Calu3 (cell line): ENCODE results near the gene SMIM8. TPM values are rescaled to one million over a fixed set of nuclear protein-coding genes. Genes with fewer than 3 reads are reported as not detected.

Source experiments
- BruUV-seq: library from RNA; stranded (reverse); fragments of 400-500 nt; replicated peaks from 2 replicates; lab custom pipeline; 2021; lab: Mats Ljungman, UMichigan
- CTCF ChIA-PET: fragments of 300-600 bp; sonication (Branson Sonifier 250); formaldehyde crosslinking; loops from one replicate; lab custom pipeline; 2022; ENCODE audit warnings: antibody characterized with exemption; lab: Charles Lee
- DNase-seq: peaks from one replicate; pipeline ENCODE4 v3.0.0; 2022
- H3K27ac Mint-ChIP-seq: one replicate; pipeline ENCODE4 v1.8.0; 2022; ENCODE audit warnings: mixed read lengths; ENCODE audit not compliant: unreplicated experiment
- H3K27me3 Mint-ChIP-seq: one replicate; pipeline ENCODE4 v1.8.0; 2022; ENCODE audit warnings: mixed read lengths; ENCODE audit not compliant: unreplicated experiment
- H3K36me3 Mint-ChIP-seq: one replicate; pipeline ENCODE4 v1.8.0; 2022; ENCODE audit warnings: mild to moderate bottlenecking, moderate library complexity, mixed read lengths; ENCODE audit not compliant: insufficient read depth, unreplicated experiment
- H3K4me1 Mint-ChIP-seq: one replicate; pipeline ENCODE4 v1.8.0; 2022; ENCODE audit warnings: mild to moderate bottlenecking, low read depth, mixed read lengths; ENCODE audit not compliant: unreplicated experiment
- H3K4me3 Mint-ChIP-seq: one replicate; pipeline ENCODE4 v1.8.0; 2022; ENCODE audit warnings: mild to moderate bottlenecking, low read depth, moderate library complexity, mixed read lengths; ENCODE audit not compliant: unreplicated experiment
- H3K9me3 Mint-ChIP-seq: one replicate; pipeline ENCODE4 v1.8.0; 2022; ENCODE audit warnings: low read depth, mixed read lengths; ENCODE audit not compliant: unreplicated experiment
- CTCF ChIP-seq: fragments of 200-600 bp; IDR thresholded peaks from one replicate; pipeline ENCODE4 v1.8.0; 2022; ENCODE audit warnings: antibody characterized with exemption; ENCODE audit not compliant: unreplicated experiment
- intact Hi-C: fragments of 100-400 bp; cut with micrococcal nuclease; formaldehyde crosslinking; loops from one replicate; pipeline ENCODE4 v1.10.0; 2022; ENCODE audit not compliant: unreplicated experiment
- total RNA-seq: library from RNA; stranded (reverse); gene quantifications from 2 replicates; pipeline ENCODE4 v1.2.3, GENCODE V29; 2022

The SMIM8 gene
- total RNA-seq, 1 experiment from 2014 or later, result 15.1 TPM

DNA sequence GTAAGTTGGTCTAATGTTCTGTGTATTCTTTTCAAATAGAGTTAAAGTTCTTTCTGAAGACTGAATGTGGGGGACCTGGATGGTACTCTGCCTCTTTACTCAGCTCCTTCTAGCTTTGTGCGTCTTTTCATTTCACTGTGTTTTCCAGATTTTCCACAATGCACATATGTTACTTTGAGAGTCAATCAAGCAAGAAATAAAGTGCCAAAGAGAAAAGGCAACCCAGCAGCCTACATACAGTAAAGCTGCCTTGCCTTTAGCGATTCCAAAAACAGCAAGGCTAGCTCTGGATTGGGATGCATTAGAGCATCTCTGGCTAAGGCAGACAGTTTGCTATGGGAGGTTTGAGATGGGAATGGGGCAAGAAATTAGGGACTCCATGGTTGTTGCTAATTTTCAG is 27.5 kb downstream of the SMIM8 start:
- DNase-seq, result no peak
- H3K4me3 Mint-ChIP-seq, result no peak overlapping the region
- H3K27ac Mint-ChIP-seq, result no peak overlapping the region
- H3K4me1 Mint-ChIP-seq, result no peaks in the 10 kb centered on the region
- no peaks in the 10 kb centered on the region for H3K9me3 Mint-ChIP-seq
- H3K36me3 Mint-ChIP-seq, result peaks cover 2% of the 10 kb centered on the region
- no peak for TF ChIP-seq CTCF
- CTCF ChIA-PET, result no interaction called here
- intact Hi-C loops, result no loop called here
- no peaks in the 10 kb centered on the region for H3K27me3 Mint-ChIP-seq
- no TSS peak for BruUV-seq

DNA sequence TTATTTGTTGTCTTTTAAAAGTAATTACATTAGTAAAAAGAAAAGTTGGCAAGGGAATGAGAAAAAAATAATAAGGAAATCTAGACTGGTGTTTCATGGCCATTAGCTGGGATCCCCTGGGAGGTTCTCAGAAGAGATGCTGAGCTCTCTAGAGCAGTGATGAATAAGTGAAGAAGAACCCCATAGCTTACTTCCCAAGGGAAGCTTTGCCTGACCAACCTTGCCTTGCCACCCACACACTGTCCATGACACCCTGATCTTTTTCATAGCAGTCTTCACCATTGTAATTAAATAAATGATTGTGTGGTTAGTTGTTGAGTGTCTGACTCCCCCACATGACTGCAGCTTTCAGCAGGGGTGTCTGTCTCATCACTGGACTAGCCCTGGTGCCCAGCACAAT is 28.1 kb downstream of the SMIM8 start:
- Mint-ChIP-seq H3K4me1 (no peaks in the 10 kb centered on the region), H3K36me3 (no peaks in the 10 kb centered on the region), H3K9me3 (no peaks in the 10 kb centered on the region), H3K27ac (no peak overlapping the region), H3K27me3 (no peaks in the 10 kb centered on the region), H3K4me3 (no peak overlapping the region)
- CTCF ChIA-PET, result no interaction called here
- no TSS peak for BruUV-seq
- no peak for TF ChIP-seq CTCF
- intact Hi-C loops, result no loop called here
- DNase-seq, result no peak

DNA sequence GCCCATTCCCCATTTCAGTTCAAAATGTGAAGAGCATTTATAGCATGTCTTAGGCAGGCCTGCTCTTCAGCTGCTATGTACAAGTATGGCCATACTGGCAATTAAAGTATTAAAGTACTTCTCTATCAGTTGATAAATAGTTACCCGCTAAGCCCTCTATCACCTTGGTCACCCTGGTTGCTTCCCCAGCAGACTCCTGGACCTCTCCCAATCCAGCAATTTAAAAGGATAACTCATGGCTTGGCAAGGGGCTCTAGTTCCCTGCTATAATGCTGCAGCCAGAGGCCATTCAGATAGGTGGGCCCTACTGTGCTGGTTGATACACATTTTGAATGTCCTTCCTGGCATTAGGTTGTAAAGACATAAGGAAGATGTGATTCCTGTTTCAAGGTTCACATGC is 29.2 kb downstream of the SMIM8 start:
- H3K4me1 Mint-ChIP-seq, result no peaks in the 10 kb centered on the region
- no peak for DNase-seq
- no peaks in the 10 kb centered on the region for H3K9me3 Mint-ChIP-seq
- no peak for TF ChIP-seq CTCF
- no TSS peak for BruUV-seq
- no peak overlapping the region for H3K27ac Mint-ChIP-seq
- no peak overlapping the region for H3K4me3 Mint-ChIP-seq
- H3K27me3 Mint-ChIP-seq, result no peaks in the 10 kb centered on the region
- intact Hi-C loops, result no loop called here
- CTCF ChIA-PET, result no interaction called here
- H3K36me3 Mint-ChIP-seq, result no peaks in the 10 kb centered on the region

GRCh38 chr6:87356181-87356580 is 33.8 kb downstream of the SMIM8 start:
- H3K36me3 Mint-ChIP-seq, result no peaks in the 10 kb centered on the region
- no peaks in the 10 kb centered on the region for H3K9me3 Mint-ChIP-seq
- no TSS peak for BruUV-seq
- H3K4me1 Mint-ChIP-seq, result no peaks in the 10 kb centered on the region
- CTCF ChIA-PET, result no interaction called here
- no peak for DNase-seq
- H3K27me3 Mint-ChIP-seq, result no peaks in the 10 kb centered on the region
- no peak overlapping the region for H3K27ac Mint-ChIP-seq
- no peak overlapping the region for H3K4me3 Mint-ChIP-seq
- TF ChIP-seq CTCF, result no peak
- intact Hi-C loops, result no loop called here
